HepG2 (cell line): Measurements from ENCODE around the gene GPD1. TPM values are rescaled to one million over a fixed set of nuclear protein-coding genes. Genes with fewer than 3 reads are reported as not detected.

ENCODE experiments used
- ATAC-seq: fragments of 200-7000 bp; cut with Tn5 transposase; 3 replicates; pipeline ENCODE4 v1.9.1; 2020; ENCODE audit warnings: mild to moderate bottlenecking, moderate library complexity
- BruUV-seq: library from RNA; stranded (reverse); fragments of 400-500 nt; replicated peaks from 2 replicates; lab custom pipeline; 2021; lab: Mats Ljungman, UMichigan
- CTCF ChIA-PET: fragments of 300-600 bp; formaldehyde crosslinking; extraction: SDS; loops from one replicate; lab custom pipeline; 2021; ENCODE audit warnings: low total read pairs, inconsistent platforms, low intra/inter-chr PET ratio; lab: Yijun Ruan, JAX
- POLR2A ChIA-PET: fragments of 350-600 bp; sonication (Branson Sonifier 250); formaldehyde crosslinking; loops from one replicate; lab custom pipeline; 2020; ENCODE audit warnings: antibody characterized with exemption, inconsistent platforms; lab: Yijun Ruan, JAX
- DNase-seq: peaks from one replicate; pipeline ENCODE4 v3.0.0-alpha.2; 2015; ENCODE audit warnings: low spot score
- FAIRE-seq: peaks from 3 replicates; lab custom pipeline; 2011; peaks lifted over from hg19 to GRCh38; lab: Jason Lieb, UNC
- H2AFZ ChIP-seq: one replicate; pipeline ENCODE4 v1.6.1; 2011; ENCODE audit warnings: low read length, inconsistent platforms
- H3K27ac ChIP-seq: fragments of 300-600 bp; 3 replicates; pipeline ENCODE4 v1.8.0; 2011; ENCODE audit warnings: mixed run types, mild to moderate bottlenecking, mixed read lengths, low read length, inconsistent platforms; ENCODE audit not compliant: insufficient read depth; ENCODE audit errors: extremely low read length
- H3K27me3 ChIP-seq, 2 experiments: fragments of 200-600 bp in 1 of 2; 2 replicates in 1 of 2; 3 replicates in 1 of 2; pipeline versions ENCODE4 v1.6.0 to v1.8.0; 2011; ENCODE audit warnings: low read length in 2 of 2, mild to moderate bottlenecking in 2 of 2, moderate library complexity in 2 of 2, inconsistent platforms in 1 of 2; ENCODE audit not compliant: insufficient read depth in 2 of 2, control insufficient read depth in 1 of 2
- H3K36me3 ChIP-seq, 2 experiments: fragments of 200-600 bp in 1 of 2; replicated peaks in 1 of 2; 2 replicates in 1 of 2; 3 replicates in 1 of 2; pipeline versions ENCODE4 v1.5.1 to v1.8.0; 2011; ENCODE audit warnings: low read length in 2 of 2, inconsistent platforms in 1 of 2; ENCODE audit not compliant: insufficient read depth in 2 of 2, control insufficient read depth in 1 of 2
- H3K4me1 ChIP-seq: 2 replicates; pipeline ENCODE4 v1.5.1; 2012; ENCODE audit warnings: low read length, inconsistent platforms; ENCODE audit not compliant: insufficient read depth
- H3K4me2 ChIP-seq: 2 replicates; pipeline ENCODE4 v1.6.0; 2011; ENCODE audit warnings: low read depth, low read length, inconsistent platforms
- H3K4me3 ChIP-seq, 3 experiments: fragments of 200-600 bp in 1 of 3; sonication (generic), shearing (Covaris generic) in 1 of 3; replicated peaks in 1 of 3; 2 replicates each; pipeline ENCODE4 v1.5.1; 2011 to 2016; ENCODE audit warnings: low read length in 3 of 3, inconsistent platforms in 2 of 3, low read depth in 2 of 3, mild to moderate bottlenecking in 2 of 3, control low read depth in 1 of 3, mixed read lengths in 1 of 3; ENCODE audit not compliant: insufficient read depth in 1 of 3
- H3K79me2 ChIP-seq: one replicate; pipeline ENCODE4 v1.6.1; 2011; ENCODE audit warnings: low read length, inconsistent platforms; ENCODE audit not compliant: insufficient read depth
- H3K9ac ChIP-seq: 2 replicates; pipeline ENCODE4 v1.6.0; 2011; ENCODE audit warnings: mild to moderate bottlenecking, low read depth, low read length, inconsistent platforms; ENCODE audit not compliant: insufficient read depth
- H3K9me3 ChIP-seq: 2 replicates; pipeline ENCODE4 v1.5.1; 2012; ENCODE audit warnings: mild to moderate bottlenecking, low read length
- H4K20me1 ChIP-seq: 2 replicates; pipeline ENCODE4 v1.6.0; 2011; ENCODE audit warnings: inconsistent platforms, mild to moderate bottlenecking, low read length, moderate library complexity; ENCODE audit not compliant: insufficient read depth
- HNF4G ChIP-seq, 2 experiments: sonication (generic) in 1 of 2; formaldehyde crosslinking in 1 of 2; IDR thresholded peaks; 2 replicates each; pipeline versions ENCODE4 v1.4.0 to v1.6.1; 2011 to 2020; ENCODE audit warnings: borderline replicate concordance in 2 of 2, low read depth in 2 of 2, mild to moderate bottlenecking in 2 of 2, low read length in 1 of 2, missing genetic modification reagents in 1 of 2, moderate library complexity in 1 of 2
- HOXA3 ChIP-seq: sonication (generic); formaldehyde crosslinking; IDR thresholded peaks from 2 replicates; pipeline ENCODE4 v1.5.0; 2020; ENCODE audit warnings: missing genetic modification reagents
- KAT8 ChIP-seq: IDR thresholded peaks from 2 replicates; pipeline ENCODE4 v1.6.1; 2016; ENCODE audit warnings: missing genetic modification reagents, missing compliant biosample characterization
- MAX ChIP-seq: IDR thresholded peaks from 2 replicates; pipeline ENCODE4 v1.6.1; 2012; ENCODE audit warnings: inconsistent platforms
- MIER3 ChIP-seq: IDR thresholded peaks from 2 replicates; pipeline ENCODE4 v1.6.1; 2016; ENCODE audit warnings: missing compliant biosample characterization, borderline replicate concordance
- RARA ChIP-seq: IDR thresholded peaks from 2 replicates; pipeline ENCODE4 v1.6.1; 2016; ENCODE audit warnings: missing genetic modification reagents, missing compliant biosample characterization
- SMC3 ChIP-seq: IDR thresholded peaks from 2 replicates; pipeline ENCODE4 v1.6.1; 2011; ENCODE audit warnings: low read length, improper control_type of control experiment
- TEAD2 ChIP-seq: sonication (generic); formaldehyde crosslinking; IDR thresholded peaks from 2 replicates; pipeline ENCODE4 v1.9.0; 2021; ENCODE audit warnings: missing genetic modification reagents
- U2AF2 ChIP-seq: fragments of 200-400 bp; formaldehyde crosslinking; IDR thresholded peaks from 2 replicates; pipeline ENCODE4 v1.6.1; 2017; ENCODE audit warnings: low read depth, mild to moderate bottlenecking, low read length
- ZFAT ChIP-seq: sonication (generic); formaldehyde crosslinking; conservative IDR thresholded peaks from 2 replicates; pipeline ENCODE4 v1.8.1; 2023; ENCODE audit warnings: missing genetic modification reagents, inconsistent platforms
- ZNF230 ChIP-seq: sonication (generic); formaldehyde crosslinking; IDR thresholded peaks from 2 replicates; pipeline ENCODE4 v1.4.0; 2020; ENCODE audit warnings: mild to moderate bottlenecking, missing genetic modification reagents
- ZNF256 ChIP-seq: sonication (generic); formaldehyde crosslinking; conservative IDR thresholded peaks from 2 replicates; pipeline ENCODE4 v1.4.0; 2020; ENCODE audit warnings: missing genetic modification reagents
- ZNF737 ChIP-seq: sonication (generic); formaldehyde crosslinking; IDR thresholded peaks from 2 replicates; pipeline ENCODE4 v1.5.0; 2020; ENCODE audit warnings: missing genetic modification reagents, mild to moderate bottlenecking, borderline replicate concordance
- ZNF781 ChIP-seq: sonication (generic); formaldehyde crosslinking; IDR thresholded peaks from 2 replicates; pipeline ENCODE4 v1.5.1; 2020; ENCODE audit warnings: borderline replicate concordance, mild to moderate bottlenecking, missing genetic modification reagents; ENCODE audit errors: not compliant biosample characterization
- ZSCAN29 ChIP-seq: sonication (generic); formaldehyde crosslinking; conservative IDR thresholded peaks from 2 replicates; pipeline ENCODE4 v1.4.0; 2020; ENCODE audit warnings: mild to moderate bottlenecking, missing genetic modification reagents
- WGBS: methylation state at CpG from one replicate; pipeline ENCODE4 v1.1.6; 2017; ENCODE audit warnings: low lambda C conversion rate; 5-methylcytosine and 5-hydroxymethylcytosine counted together
- in situ Hi-C: cut with HindIII; loops from 2 replicates; pipeline ENCODE4 v1.10.0; 2017; ENCODE audit warnings: low pct_unique_long_range_greater_than_20kb; ENCODE audit not compliant: extremely low pct_ligation_motif_present
- intact Hi-C: fragments of 100-400 bp; cut with micrococcal nuclease; formaldehyde crosslinking; loops from one replicate; pipeline ENCODE4 v1.10.0; 2022; ENCODE audit not compliant: unreplicated experiment
- polyA plus RNA-seq, 8 experiments: library from polyadenylated mRNA; depleted of rRNA in 3 of 8; stranded (reverse) in 7 of 8; unstranded in 1 of 8; fragments of >200 nt; fragmentation: Illumina TruSeq in 4 of 8; extraction: Trizol in 4 of 8; gene quantifications; 2 replicates each; pipeline versions ENCODE4 v1.2.1 to v1.2.3, GENCODE V29; 2011 to 2016; ENCODE audit warnings: low read depth in 4 of 8, missing spikeins in 1 of 8, mixed read lengths in 1 of 8; ENCODE audit not compliant: insufficient read depth in 1 of 8
- total RNA-seq, 5 experiments: library from RNA; depleted of rRNA; stranded (reverse); fragments of >200 nt; fragmentation: Illumina TruSeq; extraction: Trizol; gene quantifications; 2 replicates each; pipeline ENCODE4 v1.2.3, GENCODE V29; 2016; ENCODE audit warnings: low read depth in 1 of 5
- TF ChIP-seq, protein P1 (sequence below): sonication (generic); formaldehyde crosslinking; IDR thresholded peaks from 2 replicates; pipeline ENCODE4 v1.4.0; 2020; ENCODE audit warnings: low read depth, mild to moderate bottlenecking, missing genetic modification reagents
- TF ChIP-seq, protein P2 (sequence below): sonication (generic); formaldehyde crosslinking; IDR thresholded peaks from 2 replicates; pipeline ENCODE4 v1.4.0; 2020; ENCODE audit warnings: missing genetic modification reagents
- TF ChIP-seq, protein P3 (sequence below): IDR thresholded peaks from 2 replicates; pipeline ENCODE4 v1.6.1; 2016; ENCODE audit warnings: missing genetic modification reagents, missing compliant biosample characterization

The GPD1 gene
- total and polyA plus RNA-seq, 2 of the 13 experiments (the other 11 are each of a cell fraction or from before 2014, with no cell fraction given) = 3.7 to 30.6 TPM

DNA sequence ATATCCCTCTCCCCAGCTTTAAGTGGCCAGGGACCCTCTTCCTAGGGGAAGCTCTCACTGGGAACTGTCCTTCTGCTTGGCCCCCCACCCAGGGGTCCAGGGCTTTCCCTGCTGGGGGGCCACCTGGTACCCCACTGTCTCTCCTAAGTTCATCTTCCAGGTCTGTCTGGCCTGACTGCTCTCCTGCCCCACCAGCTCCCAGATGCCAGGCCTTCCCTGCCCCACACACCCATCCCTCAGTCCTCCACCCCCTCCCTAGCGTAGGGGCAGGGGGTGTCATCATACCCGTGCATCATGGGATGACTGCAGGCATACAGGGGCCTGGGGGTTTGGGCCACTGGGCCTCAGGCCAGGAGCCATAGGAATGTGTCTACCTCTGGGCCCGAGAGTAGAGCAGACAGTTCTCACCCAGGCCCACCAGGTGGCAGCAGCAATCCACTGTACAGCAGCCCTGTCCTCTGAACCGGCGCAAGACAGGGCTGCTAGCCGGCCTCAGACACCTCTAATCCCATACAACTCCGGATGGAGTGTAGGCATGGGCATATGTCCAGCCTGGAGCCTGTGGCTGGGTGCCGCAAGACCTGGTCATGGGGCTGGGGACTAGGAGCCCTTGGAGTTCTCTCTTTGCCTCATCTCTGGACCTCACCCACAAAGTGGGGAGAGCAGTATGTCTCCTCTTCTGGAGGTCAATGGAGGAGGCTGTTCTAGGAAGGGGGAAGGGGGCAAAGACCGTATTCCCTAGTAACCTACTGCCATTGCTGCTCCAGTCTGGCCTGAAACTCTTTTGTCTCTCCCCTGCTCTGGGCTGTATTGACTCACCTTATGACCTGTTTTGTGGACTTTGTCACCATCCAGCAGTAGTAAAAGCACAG, 28.6 kb upstream of the GPD1 start:
- intact Hi-C loops = loop anchor here (1.0 to 2.0 kb wide), 4 partner anchors 35 to 100 kb away; partner anchors contain the start of gene CERS5
- DNase-seq (peak; percentile 82), FAIRE-seq (peak; percentile 91), ATAC-seq (peak; percentile 93)
- H2AFZ ChIP-seq = peak overlapping the region; percentile 89
- no TSS peak for BruUV-seq
- H3K79me2 ChIP-seq = no peaks in the 10 kb centered on the region
- peak overlapping the region; percentile 61 for H3K27ac ChIP-seq
- POLR2A ChIA-PET = interaction anchor here (1.4 to 3.5 kb wide), 3 partner anchors 8 to 37 kb away, joined by 4 to 21 read pairs (median 13); partner anchors contain the start of genes COX14 and SMARCD1
- WGBS = 0% methylated on average over 3 of the region's 9 CpGs
- H3K9me3 ChIP-seq = no peaks in the 10 kb centered on the region
- CTCF ChIA-PET = interaction anchor here (0.7 to 2.5 kb wide), 8 partner anchors 13 to 240 kb away, joined by 3 to 25 read pairs (median 4); partner anchors contain the start of gene COX14
- no peaks in the 10 kb centered on the region for H4K20me1 ChIP-seq
- H3K36me3 ChIP-seq = no peaks in the 10 kb centered on the region
- peak overlapping the region; percentile 96 for H3K4me2 ChIP-seq
- in situ Hi-C loops = loop anchor here (5.0 kb wide), 1 partner anchor 102 kb away; no protein-coding TSS in a partner anchor
- peaks cover 48% of the 10 kb centered on the region for H3K4me1 ChIP-seq
- peak overlapping the region; percentile 15 to 63 (median 38); a peak in 5 of 6 replicates for H3K4me3 ChIP-seq
- peaks cover 1 to 7% of the 10 kb centered on the region in 2 experiments; a peak in 3 of 5 replicates for H3K27me3 ChIP-seq
- peak overlapping the region; percentile 53 for H3K9ac ChIP-seq
- TF ChIP-seq HNF4G (IDR thresholded peaks at IDR 0.05; ENCODE audit: borderline replicate concordance, low read depth, low read length) (peak; percentile 14; the same call in 1 of the 2 replicates), HNF4G (CRISPR knock-in tag; IDR thresholded peaks at IDR 0.05; ENCODE audit: borderline replicate concordance, low read depth) (no peak), MAX (peak; percentile 11; the same call in 1 of the 2 replicates), ZNF737 (CRISPR knock-in tag) (no peak), ZNF230 (CRISPR knock-in tag) (peak; percentile 83), RARA (no peak), MIER3 (CRISPR knock-in tag) (peak; percentile 58; the same call in 1 of the 2 replicates), ZSCAN29 (CRISPR knock-in tag) (peak; percentile 89), SMC3 (peak; percentile 87), ZNF256 (CRISPR knock-in tag) (0 out of 2 replicates have a peak, but pooled peaks have one; percentile 36), KAT8 (CRISPR knock-in tag) (peak; percentile 66; the same call in 1 of the 2 replicates), U2AF2 (no peak), ZFAT (no peak), TEAD2 (no peak), HOXA3 (CRISPR knock-in tag) (peak; percentile 48; the same call in 1 of the 2 replicates), ZNF781 (CRISPR knock-in tag) (peak; percentile 33)
- TF ChIP-seq, protein P1, sequence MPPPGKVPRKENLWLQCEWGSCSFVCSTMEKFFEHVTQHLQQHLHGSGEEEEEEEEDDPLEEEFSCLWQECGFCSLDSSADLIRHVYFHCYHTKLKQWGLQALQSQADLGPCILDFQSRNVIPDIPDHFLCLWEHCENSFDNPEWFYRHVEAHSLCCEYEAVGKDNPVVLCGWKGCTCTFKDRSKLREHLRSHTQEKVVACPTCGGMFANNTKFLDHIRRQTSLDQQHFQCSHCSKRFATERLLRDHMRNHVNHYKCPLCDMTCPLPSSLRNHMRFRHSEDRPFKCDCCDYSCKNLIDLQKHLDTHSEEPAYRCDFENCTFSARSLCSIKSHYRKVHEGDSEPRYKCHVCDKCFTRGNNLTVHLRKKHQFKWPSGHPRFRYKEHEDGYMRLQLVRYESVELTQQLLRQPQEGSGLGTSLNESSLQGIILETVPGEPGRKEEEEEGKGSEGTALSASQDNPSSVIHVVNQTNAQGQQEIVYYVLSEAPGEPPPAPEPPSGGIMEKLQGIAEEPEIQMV (CRISPR knock-in tag) = no peak
- TF ChIP-seq, protein P2, sequence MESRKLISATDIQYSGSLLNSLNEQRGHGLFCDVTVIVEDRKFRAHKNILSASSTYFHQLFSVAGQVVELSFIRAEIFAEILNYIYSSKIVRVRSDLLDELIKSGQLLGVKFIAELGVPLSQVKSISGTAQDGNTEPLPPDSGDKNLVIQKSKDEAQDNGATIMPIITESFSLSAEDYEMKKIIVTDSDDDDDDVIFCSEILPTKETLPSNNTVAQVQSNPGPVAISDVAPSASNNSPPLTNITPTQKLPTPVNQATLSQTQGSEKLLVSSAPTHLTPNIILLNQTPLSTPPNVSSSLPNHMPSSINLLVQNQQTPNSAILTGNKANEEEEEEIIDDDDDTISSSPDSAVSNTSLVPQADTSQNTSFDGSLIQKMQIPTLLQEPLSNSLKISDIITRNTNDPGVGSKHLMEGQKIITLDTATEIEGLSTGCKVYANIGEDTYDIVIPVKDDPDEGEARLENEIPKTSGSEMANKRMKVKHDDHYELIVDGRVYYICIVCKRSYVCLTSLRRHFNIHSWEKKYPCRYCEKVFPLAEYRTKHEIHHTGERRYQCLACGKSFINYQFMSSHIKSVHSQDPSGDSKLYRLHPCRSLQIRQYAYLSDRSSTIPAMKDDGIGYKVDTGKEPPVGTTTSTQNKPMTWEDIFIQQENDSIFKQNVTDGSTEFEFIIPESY (CRISPR knock-in tag) = no peak; the same call in 1 of the 2 replicates
- TF ChIP-seq, protein P3, sequence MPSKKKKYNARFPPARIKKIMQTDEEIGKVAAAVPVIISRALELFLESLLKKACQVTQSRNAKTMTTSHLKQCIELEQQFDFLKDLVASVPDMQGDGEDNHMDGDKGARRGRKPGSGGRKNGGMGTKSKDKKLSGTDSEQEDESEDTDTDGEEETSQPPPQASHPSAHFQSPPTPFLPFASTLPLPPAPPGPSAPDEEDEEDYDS (CRISPR knock-in tag) = peak; percentile 50; the same call in 1 of the 2 replicates
